Measurements from ENCODE around the gene EREG. TPM values are rescaled to one million over a fixed set of nuclear protein-coding genes. Genes with fewer than 3 reads are reported as not detected.
"Not testable (repeated sequence)": the region's sequence is repeated elsewhere in the genome, so short reads cannot be mapped to it uniquely, and the experiment has no call there.

Gene EREG
- total RNA-seq, 1 donor = 165 TPM

GRCh38 chr4:74386159-74386558 lies 21.2 kb downstream of the EREG start:
- DNase-seq (ENCODE audit: low read depth in 2 of 3, low spot score in 2 of 3) = no peak

- DNase-seq (ENCODE audit: low read depth in 2 of 3, low spot score in 2 of 3) = no peak
These were observed 22.8 kb downstream of the EREG start for GRCh38 chr4:74387790-74388189.

- no peak for DNase-seq (ENCODE audit: low read depth in 2 of 3, low spot score in 2 of 3)
These were observed 24.5 kb downstream of the EREG start for GRCh38 chr4:74389494-74389893.

GRCh38 chr4:74390677-74391076 lies 25.7 kb downstream of the EREG start:
- no peak for DNase-seq (ENCODE audit: low read depth in 2 of 3, low spot score in 2 of 3)

- DNase-seq (ENCODE audit: low read depth in 2 of 3, low spot score in 2 of 3) = no peak
These were observed 26.4 kb downstream of the EREG start for GRCh38 chr4:74391346-74391745.

- DNase-seq (ENCODE audit: low read depth in 2 of 3, low spot score in 2 of 3) = peak in 1 of 3 donors; percentile 40
These were observed 27.0 kb downstream of the EREG start for GRCh38 chr4:74391890-74392475.

- DNase-seq (ENCODE audit: low read depth in 2 of 3, low spot score in 2 of 3) = no peak
These were observed 29.7 kb downstream of the EREG start for GRCh38 chr4:74394476-74395136.

- DNase-seq (ENCODE audit: low read depth in 2 of 3, low spot score in 2 of 3) = no peak
These were observed 30.7 kb downstream of the EREG start for GRCh38 chr4:74395633-74396032.

- DNase-seq (ENCODE audit: low read depth in 2 of 3, low spot score in 2 of 3) = peak; percentile 39 to 65 (median 51)
These were observed 32.9 kb downstream of the EREG start for GRCh38 chr4:74397748-74398426.

- DNase-seq (ENCODE audit: low read depth in 2 of 3, low spot score in 2 of 3) = not testable (repeated sequence)
These were observed 34.1 kb downstream of the EREG start for GRCh38 chr4:74398894-74399589.

GRCh38 chr4:74400395-74400794 lies 35.5 kb downstream of the EREG start:
- no peak for DNase-seq (ENCODE audit: low read depth in 2 of 3, low spot score in 2 of 3)

GRCh38 chr4:74402692-74403456 lies 37.9 kb downstream of the EREG start:
- DNase-seq (ENCODE audit: low read depth in 2 of 3, low spot score in 2 of 3) = peak in 1 of 3 donors; percentile 46

- DNase-seq (ENCODE audit: low read depth in 2 of 3, low spot score in 2 of 3) = no peak
These were observed 42.9 kb downstream of the EREG start for GRCh38 chr4:74407891-74408290.

- DNase-seq (ENCODE audit: low read depth in 2 of 3, low spot score in 2 of 3) = no peak
These were observed 43.7 kb downstream of the EREG start for GRCh38 chr4:74408639-74409038.

GRCh38 chr4:74410272-74410671 lies 45.3 kb downstream of the EREG start:
- DNase-seq (ENCODE audit: low read depth in 2 of 3, low spot score in 2 of 3) = no peak

GRCh38 chr4:74412225-74412624 lies 47.3 kb downstream of the EREG start:
- DNase-seq (ENCODE audit: low read depth in 2 of 3, low spot score in 2 of 3) = no peak

- no peak for DNase-seq (ENCODE audit: low read depth in 2 of 3, low spot score in 2 of 3)
These were observed 48.3 kb downstream of the EREG start for GRCh38 chr4:74413265-74413664.

GRCh38 chr4:74414149-74414809 lies 49.3 kb downstream of the EREG start:
- no peak for DNase-seq (ENCODE audit: low read depth in 2 of 3, low spot score in 2 of 3)

- DNase-seq (ENCODE audit: low read depth in 2 of 3, low spot score in 2 of 3) = no peak
These were observed 50.8 kb downstream of the EREG start for GRCh38 chr4:74415602-74416300.
